ENCODE results near the gene MAEA. TPM values are rescaled to one million over a fixed set of nuclear protein-coding genes. Genes with fewer than 3 reads are reported as not detected.
A peak's percentile ranks its signal among the peaks of the same experiment; 100 is the strongest.

The MAEA gene
- total and polyA plus RNA-seq, 4 donors: 20.9 to 33.9 (median 29.8) TPM

GRCh38 chr4:1285790-1286553 lies 3.7 kb upstream of the MAEA start:
- no peak for DNase-seq (ENCODE audit: low spot score)
- 91% methylated on average over 21 of the region's 21 CpGs for WGBS
- peak overlapping the region in 1 of 3 donors; percentile 54 for H3K4me3 ChIP-seq (ENCODE audit: low read depth in 1 of 3, low read length in 3 of 3)

GRCh38 chr4:1288786-1289185 lies 905 bp upstream of the MAEA start:
- H3K27me3 ChIP-seq (ENCODE audit: control insufficient read depth in 4 of 4, insufficient read depth in 4 of 4, low read length in 3 of 4): no peaks in the 10 kb centered on the region
- peaks cover 0 to 7% (median 3%) of the 10 kb centered on the region in 4 donors for H3K9me3 ChIP-seq (ENCODE audit: control insufficient read depth in 4 of 4, low read length in 3 of 4)
- DNase-seq (ENCODE audit: low spot score): no peak
- peaks cover 12 to 29% (median 26%) of the 10 kb centered on the region in 4 donors for H3K4me1 ChIP-seq (ENCODE audit: control insufficient read depth in 4 of 4, insufficient read depth in 4 of 4, low read length in 3 of 4)
- peak overlapping the region in 1 of 2 donors; percentile 49 for H3K27ac ChIP-seq (ENCODE audit: low read depth in 1 of 2, low read length in 2 of 2)
- peaks cover 0 to 3% (median 0%) of the 10 kb centered on the region in 4 donors for H3K36me3 ChIP-seq (ENCODE audit: control insufficient read depth in 4 of 4, insufficient read depth in 3 of 4, low read depth in 1 of 4, low read length in 3 of 4)
- peak overlapping the region in 2 of 3 donors; percentile 80 to 99 for H3K4me3 ChIP-seq (ENCODE audit: low read depth in 1 of 3, low read length in 3 of 3)
- WGBS: 73% methylated on average over 7 of the region's 7 CpGs
- TF ChIP-seq HNF4A (conservative IDR thresholded peaks at IDR 0.05) (no peak), RXRA (IDR thresholded peaks at IDR 0.05) (no peak), FOXA2 (IDR thresholded peaks at IDR 0.05) (no peak), ZBTB33 (IDR thresholded peaks at IDR 0.05) (no peak), TAF1 (conservative IDR thresholded peaks at IDR 0.05) (no peak), EGR1 (IDR thresholded peaks at IDR 0.05; ENCODE audit: low read depth in 2 of 2) (no peak), FOXA1 (IDR thresholded peaks at IDR 0.05) (no peak), CTCF (IDR thresholded peaks at IDR 0.05; ENCODE audit: low read depth, low read length, missing input control) (no peak), NR2F2 (IDR thresholded peaks at IDR 0.05) (no peak), SP1 (IDR thresholded peaks at IDR 0.05) (no peak), HNF4G (IDR thresholded peaks at IDR 0.05) (no peak), YY1 (IDR thresholded peaks at IDR 0.05) (no peak), MAX (IDR thresholded peaks at IDR 0.05) (no peak), REST (IDR thresholded peaks at IDR 0.05) (no peak), ATF3 (IDR thresholded peaks at IDR 0.05) (no peak), JUND (IDR thresholded peaks at IDR 0.05) (no peak)
- H3K9ac ChIP-seq (ENCODE audit: low read depth in 1 of 2, low read length in 2 of 2): peak overlapping the region; percentile 12 to 27

More at GRCh38 chr4:1285790-1286553, 3.7 kb upstream of the MAEA start:
- no peaks in the 10 kb centered on the region for H3K36me3 ChIP-seq (ENCODE audit: control insufficient read depth in 4 of 4, insufficient read depth in 3 of 4, low read depth in 1 of 4, low read length in 3 of 4)
- H3K27ac ChIP-seq (ENCODE audit: low read depth in 1 of 2, low read length in 2 of 2): no peak overlapping the region
- H3K27me3 ChIP-seq (ENCODE audit: control insufficient read depth in 4 of 4, insufficient read depth in 4 of 4, low read length in 3 of 4): no peaks in the 10 kb centered on the region
- peaks cover 3 to 12% (median 10%) of the 10 kb centered on the region in 4 donors for H3K4me1 ChIP-seq (ENCODE audit: control insufficient read depth in 4 of 4, insufficient read depth in 4 of 4, low read length in 3 of 4)
- no peak overlapping the region for H3K9ac ChIP-seq (ENCODE audit: low read depth in 1 of 2, low read length in 2 of 2)
- TF ChIP-seq RAD21 (IDR thresholded peaks at IDR 0.05) (peak in 1 of 2 donors; percentile 13), FOXA1 (IDR thresholded peaks at IDR 0.05) (no peak), CTCF (IDR thresholded peaks at IDR 0.05; ENCODE audit: low read depth, low read length, missing input control) (peak; percentile 10), MAX (IDR thresholded peaks at IDR 0.05) (no peak), YY1 (IDR thresholded peaks at IDR 0.05) (no peak)
- peaks cover 0 to 7% (median 3%) of the 10 kb centered on the region in 4 donors for H3K9me3 ChIP-seq (ENCODE audit: control insufficient read depth in 4 of 4, low read length in 3 of 4)

All from liver (tissue), 9 donors.